HG03442 (cell line): Measurements from ENCODE around the gene NLRC5.
"Not testable (repeated sequence)": the region's sequence is repeated elsewhere in the genome, so short reads cannot be mapped to it uniquely, and the experiment has no call there.

ENCODE experiments used
- ATAC-seq: cut with Tn5 transposase; IDR thresholded peaks from one replicate; pipeline ENCODE4 v1.9.1; 2021; ENCODE audit warnings: mild to moderate bottlenecking, moderate library complexity; ENCODE audit not compliant: unreplicated experiment

The NLRC5 gene

DNA sequence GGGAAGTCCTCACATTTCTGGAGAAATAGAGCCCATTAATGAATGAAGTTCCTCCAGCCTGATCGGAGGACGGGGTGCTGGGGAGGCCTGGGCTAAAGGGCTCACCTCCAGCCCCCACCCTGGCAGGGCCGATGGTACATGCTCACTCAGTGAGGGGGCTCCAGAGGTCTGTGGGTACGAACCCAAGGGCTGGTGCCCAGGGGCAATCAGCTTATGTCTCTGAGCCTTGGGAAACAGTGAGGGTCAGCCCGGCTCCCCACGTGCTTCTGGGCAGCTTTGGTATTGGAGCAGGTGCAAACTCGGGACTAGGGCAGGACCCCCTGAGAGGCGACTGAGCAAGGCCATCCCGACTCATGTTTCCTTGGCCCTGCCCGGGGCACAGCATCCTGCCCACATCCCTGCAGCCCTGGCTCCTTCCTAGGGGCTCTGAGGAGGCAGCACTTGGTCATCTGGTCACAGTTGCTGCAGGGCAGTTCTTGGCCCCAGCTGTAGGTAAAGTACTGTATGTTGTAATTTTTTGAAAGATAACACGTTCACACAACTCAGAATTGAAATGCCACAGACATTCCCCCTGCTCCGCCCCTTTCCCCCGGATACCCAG lies 28.6 kb upstream of the NLRC5 start:
- ATAC-seq, result no peak

GRCh38 chr16:56961386-56961785 lies 28.0 kb upstream of the NLRC5 start:
- no peak for ATAC-seq

GRCh38 chr16:56961851-56962281 lies 27.5 kb upstream of the NLRC5 start, which contains the start of gene CETP:
CETP (plus strand) TSS chr16:56961950; CDS start chr16:56961980, 30 bp downstream.
- ATAC-seq, result no peak

GRCh38 chr16:56964243-56965148 lies 24.9 kb upstream of the NLRC5 start:
- peak; percentile 63 for ATAC-seq

DNA sequence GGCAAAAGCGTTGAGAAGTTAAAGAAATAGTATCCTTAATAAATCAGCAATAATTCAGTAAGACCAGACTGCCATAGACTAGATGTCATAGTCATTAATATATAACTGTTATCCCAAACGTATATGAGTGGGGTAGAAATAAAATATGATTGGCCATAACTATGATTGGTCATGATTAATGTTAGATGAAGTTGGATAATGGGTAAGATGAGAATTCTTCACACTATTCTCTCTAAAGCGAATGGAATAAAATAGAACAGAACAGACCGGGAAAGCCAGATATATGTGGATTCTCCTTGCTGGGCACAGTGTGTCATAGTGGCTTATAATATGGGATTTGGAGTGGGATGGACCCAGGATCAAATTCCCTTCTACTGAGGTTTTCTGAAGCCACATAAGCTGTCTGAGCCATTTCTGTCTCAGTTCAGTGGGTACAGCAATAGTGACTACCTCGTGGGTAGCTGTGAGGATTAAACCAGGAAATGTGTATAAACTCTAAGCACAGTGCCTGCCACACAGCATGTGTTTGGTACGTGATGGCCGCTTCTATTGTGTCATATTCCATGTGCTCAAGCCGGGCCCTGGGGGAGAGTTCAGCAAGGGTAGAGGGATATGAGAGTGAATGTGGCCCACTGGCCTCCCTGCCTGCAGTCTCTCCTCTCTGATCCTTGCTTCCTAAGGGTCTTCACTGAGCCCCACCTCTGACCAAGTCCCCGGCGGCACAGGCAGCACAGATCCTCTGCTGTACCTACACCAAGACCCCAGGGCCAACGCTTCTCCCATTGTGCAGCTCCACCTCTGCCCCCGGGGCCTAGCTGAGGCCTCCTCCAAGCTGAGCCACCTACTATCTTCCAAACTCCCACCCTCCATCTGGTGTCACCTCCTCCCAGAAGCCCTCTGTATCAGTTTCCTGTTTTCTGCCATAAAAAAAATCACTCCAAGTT lies 23.9 kb upstream of the NLRC5 start:
- ATAC-seq, result no peak

DNA sequence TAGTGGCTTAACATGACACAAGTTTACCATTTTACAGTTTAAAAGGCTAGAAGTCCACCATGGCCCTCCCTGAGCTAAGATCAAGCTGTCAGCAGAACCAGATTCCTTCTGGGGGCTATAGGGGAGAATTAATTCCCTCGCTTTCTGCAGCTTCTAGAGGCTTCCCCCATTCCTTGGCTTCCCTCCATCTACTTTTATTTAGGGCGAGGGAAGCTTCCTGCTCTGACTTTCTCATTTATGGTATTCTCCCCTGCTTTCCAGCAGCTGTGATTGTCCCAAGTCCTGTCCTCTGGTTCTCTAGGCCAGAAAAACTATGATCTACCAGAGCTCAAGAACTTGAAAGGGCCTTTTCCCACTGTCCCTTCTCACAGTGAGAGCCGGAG lies 23.3 kb upstream of the NLRC5 start:
- no peak for ATAC-seq

DNA sequence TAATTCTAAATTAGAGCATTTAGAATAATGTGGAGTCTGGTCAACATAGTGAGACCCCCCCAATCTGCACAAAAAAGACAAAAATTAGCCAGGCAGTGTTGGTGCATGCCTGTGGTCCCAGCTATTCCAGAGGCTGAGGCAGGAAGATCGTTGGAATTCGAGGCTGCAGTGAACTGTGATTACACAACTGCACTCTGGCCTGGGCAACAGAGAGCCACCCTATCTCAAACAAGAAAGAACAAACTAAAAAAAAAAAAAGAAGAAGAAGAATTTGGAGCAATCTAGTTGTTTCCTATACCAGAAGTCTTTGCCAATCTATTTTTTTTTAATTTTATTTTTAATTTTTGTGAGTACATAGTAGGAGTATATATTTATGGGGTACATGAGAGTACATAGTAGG lies 21.6 kb upstream of the NLRC5 start:
- no peak for ATAC-seq

DNA sequence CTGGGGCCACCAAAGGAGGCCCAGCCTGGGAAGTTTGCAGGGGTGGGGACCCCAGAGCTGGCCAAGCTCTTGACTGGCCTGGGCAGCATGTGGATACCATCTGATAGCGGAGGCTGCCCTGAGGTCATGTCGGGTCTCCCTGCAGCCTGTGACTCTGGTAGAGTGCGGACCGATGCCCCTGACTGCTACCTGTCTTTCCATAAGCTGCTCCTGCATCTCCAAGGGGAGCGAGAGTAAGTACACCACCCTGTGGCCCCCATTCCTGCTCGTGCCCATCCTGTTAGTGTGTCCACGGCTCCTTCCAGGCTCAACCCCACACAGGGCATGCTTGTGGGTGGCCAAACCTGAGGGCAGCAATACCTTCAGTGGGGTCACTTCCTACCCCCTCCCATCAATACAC lies 19.6 kb upstream of the NLRC5 start:
- ATAC-seq, result no peak

DNA sequence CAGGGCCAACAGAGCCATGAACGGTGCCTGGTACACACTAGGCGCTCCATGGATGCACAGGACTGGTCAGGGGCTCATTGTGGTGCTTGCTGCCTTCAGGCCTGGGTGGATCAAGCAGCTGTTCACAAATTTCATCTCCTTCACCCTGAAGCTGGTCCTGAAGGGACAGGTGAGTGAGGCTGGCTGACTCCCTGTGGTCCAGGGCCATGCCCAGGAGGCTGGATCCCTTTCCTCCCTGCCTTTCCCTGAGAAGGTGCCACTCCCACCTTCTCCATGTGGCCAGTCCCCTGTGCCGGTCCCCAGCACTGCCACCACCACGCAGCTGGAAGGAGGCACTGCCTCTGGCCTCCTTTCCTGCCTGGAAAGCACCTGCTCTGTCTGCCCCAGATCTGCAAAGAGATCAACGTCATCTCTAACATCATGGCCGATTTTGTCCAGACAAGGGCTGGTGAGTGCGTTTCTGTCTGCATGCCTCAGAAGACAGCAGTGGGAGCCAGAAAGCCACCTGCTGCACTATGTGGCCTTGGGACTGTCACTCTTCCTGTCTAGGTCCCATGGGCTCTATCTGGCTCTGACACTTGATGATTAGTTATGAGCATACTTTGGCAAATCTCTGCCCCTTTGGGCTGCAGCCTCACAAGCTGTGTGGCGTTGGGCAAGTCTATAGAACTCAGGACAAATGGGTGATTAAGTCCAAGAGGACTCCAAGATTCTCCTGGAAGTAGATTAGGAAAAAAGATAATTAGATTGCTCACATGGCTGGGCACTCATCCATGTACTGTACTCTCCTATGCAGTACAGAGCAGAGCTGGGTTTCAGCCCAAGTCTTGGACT lies 18.2 kb upstream of the NLRC5 start:
- ATAC-seq, result peak; percentile 72

DNA sequence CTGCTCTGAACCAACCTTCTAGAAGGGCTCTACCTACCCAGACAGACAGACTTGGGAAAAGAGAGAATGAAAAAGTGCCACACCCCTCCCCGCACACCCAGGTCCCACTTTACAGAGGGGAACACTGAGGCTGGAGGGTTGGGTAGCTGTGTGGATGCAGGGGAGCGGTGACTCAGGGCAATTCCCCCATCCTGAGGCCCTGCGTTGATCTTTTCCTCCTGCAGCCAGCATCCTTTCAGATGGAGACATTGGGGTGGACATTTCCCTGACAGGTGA lies 17.7 kb upstream of the NLRC5 start:
- no peak for ATAC-seq

GRCh38 chr16:56972403-56973293 lies 16.7 kb upstream of the NLRC5 start:
- ATAC-seq, result no peak

- ATAC-seq, result no peak
Observed at GRCh38 chr16:56973294-56973689, 16.1 kb upstream of the NLRC5 start.

GRCh38 chr16:56973899-56974298 lies 15.5 kb upstream of the NLRC5 start:
- not testable (repeated sequence) for ATAC-seq

GRCh38 chr16:56974549-56975300 lies 14.6 kb upstream of the NLRC5 start:
- ATAC-seq, result no peak

DNA sequence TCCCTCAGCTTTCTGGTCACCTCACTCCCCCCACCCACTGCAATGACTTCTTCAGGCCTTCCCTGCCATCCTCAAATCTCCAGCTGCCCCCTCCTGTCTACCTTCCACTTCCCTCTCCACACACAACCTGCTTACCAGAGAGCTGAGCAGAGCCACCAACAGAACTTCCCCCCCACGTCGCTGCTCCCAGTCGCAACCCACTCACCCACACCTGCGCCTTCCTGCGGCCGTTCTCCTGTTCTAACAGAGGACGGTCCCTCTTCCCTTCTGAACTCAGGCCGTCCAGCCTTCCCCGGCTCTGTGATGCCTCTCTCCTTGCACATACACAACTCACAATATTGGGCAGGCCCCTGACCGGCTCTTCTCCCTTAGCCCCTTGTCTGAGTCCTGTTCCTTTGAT lies 13.6 kb upstream of the NLRC5 start:
- no peak for ATAC-seq

GRCh38 chr16:56977216-56977615 lies 12.1 kb upstream of the NLRC5 start:
- no peak for ATAC-seq

DNA sequence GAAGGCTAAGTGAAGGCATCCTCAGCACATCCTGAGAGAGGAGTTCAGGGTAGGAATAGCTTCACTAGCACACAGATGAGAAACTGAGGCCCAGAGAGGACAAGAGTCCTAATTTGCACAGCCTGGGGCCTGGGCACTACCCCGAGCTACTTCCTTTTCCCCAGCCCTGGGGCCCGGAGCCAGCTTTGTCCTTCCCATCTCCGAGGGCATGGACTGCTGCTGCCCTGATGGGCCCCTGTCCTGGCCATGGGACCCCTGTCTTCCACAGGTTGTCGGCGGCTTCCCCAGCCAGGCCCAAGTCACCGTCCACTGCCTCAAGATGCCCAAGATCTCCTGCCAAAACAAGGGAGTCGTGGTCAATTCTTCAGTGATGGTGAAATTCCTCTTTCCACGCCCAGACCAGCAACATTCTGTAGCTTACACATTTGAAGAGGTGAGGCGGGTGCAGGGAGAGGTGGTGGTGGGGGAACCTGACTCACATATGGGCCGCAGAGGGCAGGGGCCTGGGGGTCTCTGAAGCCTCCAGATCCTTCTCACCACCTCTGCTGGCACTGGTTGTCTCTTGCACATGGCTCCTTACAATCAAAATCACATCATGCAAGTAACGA lies 11.4 kb upstream of the NLRC5 start:
- ATAC-seq, result no peak

- no peak for ATAC-seq
Observed at GRCh38 chr16:56980201-56980535, 9.2 kb upstream of the NLRC5 start.
